SIG-M5 (cell line): ENCODE measurements around the gene SNCAIP.
"Not testable (repeated sequence)": the region's sequence is repeated elsewhere in the genome, so short reads cannot be mapped to it uniquely, and the experiment has no call there.

Experiments used
- DNase-seq: peaks from one replicate; lab custom pipeline; 2025; lab: John Stamatoyannopoulos, UW

SNCAIP gene

DNA sequence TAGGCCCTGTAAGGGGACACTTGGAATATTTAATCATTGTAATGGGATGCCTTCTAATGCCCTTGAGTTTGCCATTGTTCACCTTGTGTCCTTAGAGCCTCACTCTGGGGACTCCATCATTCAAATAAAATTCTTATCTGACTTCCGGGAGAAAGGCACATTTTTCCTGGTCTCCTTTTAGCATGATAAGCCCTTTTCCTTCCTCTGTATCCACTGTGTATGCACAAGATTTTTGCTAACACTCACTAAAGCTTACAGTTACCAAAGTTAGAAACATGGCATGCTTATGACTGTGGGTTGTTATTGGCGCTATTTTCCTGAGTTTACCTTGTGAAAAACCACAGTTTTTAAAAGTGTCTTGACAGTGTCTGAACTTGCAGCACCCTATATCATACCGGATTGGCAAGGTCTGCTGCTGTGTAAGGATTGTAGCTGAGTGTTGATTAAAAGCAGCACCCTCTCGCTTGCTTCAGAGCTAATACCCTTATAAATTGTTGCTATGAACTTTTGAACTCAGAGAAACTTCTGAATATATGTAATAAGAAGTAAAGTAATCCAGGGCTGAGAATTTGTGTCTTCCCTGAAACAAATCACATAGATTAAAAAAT lies 46.4 kb downstream of the SNCAIP start:
- no peak for DNase-seq

- no peak for DNase-seq
Observed at GRCh38 chr5:122362361-122362760, 50.3 kb downstream of the SNCAIP start.

- no peak for DNase-seq
Observed at GRCh38 chr5:122363623-122364022, 51.6 kb downstream of the SNCAIP start.

- DNase-seq, result no peak
Observed at GRCh38 chr5:122366501-122366900, 54.5 kb downstream of the SNCAIP start.

GRCh38 chr5:122367456-122367855 lies 55.4 kb downstream of the SNCAIP start:
- no peak for DNase-seq

DNA sequence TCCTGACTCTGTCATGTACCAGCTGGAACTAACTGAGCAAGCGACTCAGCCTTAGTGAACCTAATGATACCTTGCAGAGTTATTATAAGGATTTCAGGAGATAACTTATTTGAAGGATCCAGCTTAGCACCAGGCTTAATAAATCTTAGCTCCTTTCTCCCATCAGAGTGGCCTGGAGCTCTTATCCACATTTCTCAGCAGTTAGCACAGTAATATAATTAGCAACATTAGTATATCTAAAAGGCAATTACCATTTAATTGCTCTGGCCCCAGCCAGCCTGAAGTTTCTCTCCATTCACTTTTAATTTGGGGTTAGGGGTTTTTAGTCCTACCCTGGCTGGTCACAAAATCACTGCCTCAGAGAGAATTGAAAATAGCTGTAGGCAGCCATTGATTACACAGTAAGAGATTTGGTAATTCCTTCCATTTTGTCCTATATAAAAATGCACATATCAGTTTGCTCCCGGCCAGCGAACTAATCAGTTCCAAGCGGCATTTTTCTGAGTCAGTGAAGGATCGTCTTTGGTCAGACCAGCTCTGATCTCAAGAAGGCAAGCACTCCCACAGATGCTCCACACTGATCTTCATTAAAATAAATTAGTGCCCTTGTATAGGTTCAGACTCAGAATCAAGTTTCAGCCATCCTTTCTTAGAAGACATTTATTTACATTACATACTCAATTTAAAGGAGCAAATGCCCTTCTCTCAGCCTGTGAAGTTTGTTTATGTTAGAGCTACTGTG lies 56.6 kb downstream of the SNCAIP start:
- DNase-seq, result no peak

- DNase-seq, result no peak
Observed at GRCh38 chr5:122369253-122369815, 57.3 kb downstream of the SNCAIP start.

DNA sequence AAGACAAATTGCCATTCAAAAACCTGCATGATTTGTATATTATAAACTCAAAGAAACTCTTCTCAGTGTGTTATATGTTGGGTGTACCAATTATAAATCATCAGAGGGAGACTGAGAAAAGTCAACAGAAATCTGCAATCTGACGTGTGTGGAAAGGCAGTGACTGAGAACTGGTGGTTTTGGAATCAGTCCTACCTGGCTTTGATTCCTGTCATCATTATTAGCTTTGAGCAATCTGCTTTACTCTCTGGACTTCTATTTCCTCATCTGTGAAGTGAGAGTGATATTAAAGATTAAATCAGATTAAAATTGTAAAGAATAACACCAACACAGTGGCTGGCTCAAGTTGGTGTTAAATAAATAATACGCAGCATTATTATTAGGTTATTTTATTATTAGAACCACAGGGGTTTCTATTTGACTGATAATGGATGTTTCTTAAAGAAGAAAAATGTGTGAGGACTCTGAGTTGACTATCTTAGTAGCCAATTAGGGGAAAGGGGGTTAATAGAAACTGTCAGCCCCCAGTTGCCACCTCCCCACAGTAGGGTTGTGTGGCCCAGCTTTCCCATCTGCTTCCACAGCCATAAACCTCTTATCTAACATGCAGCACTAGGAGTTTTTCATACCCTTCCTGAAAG lies 59.6 kb downstream of the SNCAIP start:
- DNase-seq, result no peak

GRCh38 chr5:122374110-122374509 lies 62.1 kb downstream of the SNCAIP start:
- no peak for DNase-seq

- no peak for DNase-seq
Observed at GRCh38 chr5:122375801-122376200, 63.8 kb downstream of the SNCAIP start.

- no peak for DNase-seq
Observed at GRCh38 chr5:122376250-122376649, 64.2 kb downstream of the SNCAIP start.

GRCh38 chr5:122377026-122377425 lies 65.0 kb downstream of the SNCAIP start:
- DNase-seq, result no peak

GRCh38 chr5:122382938-122383337 lies 70.9 kb downstream of the SNCAIP start:
- not testable (repeated sequence) for DNase-seq

DNA sequence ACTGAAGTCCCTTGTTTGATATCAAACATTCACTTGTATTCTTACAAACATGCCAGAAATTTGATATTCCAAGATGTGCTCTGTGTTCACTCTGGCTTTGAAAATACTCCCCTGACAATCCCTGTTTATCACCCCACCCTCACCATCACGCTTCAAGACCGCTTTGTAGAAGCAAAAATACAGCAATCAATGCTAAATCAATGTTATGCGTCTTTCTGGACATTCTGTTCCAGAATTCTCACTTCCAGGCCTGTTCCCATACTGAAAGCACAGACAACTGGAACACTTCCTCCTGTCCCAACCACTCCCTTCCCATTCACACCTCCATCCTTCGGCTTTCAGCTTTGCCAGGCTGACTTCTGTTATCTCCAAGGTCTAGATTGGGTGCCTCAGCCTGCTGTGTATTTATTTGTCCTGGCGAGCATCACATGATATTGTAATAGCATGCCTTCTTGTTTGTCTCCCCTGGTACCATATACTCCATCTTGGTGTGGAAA lies 72.8 kb downstream of the SNCAIP start:
- no peak for DNase-seq

DNA sequence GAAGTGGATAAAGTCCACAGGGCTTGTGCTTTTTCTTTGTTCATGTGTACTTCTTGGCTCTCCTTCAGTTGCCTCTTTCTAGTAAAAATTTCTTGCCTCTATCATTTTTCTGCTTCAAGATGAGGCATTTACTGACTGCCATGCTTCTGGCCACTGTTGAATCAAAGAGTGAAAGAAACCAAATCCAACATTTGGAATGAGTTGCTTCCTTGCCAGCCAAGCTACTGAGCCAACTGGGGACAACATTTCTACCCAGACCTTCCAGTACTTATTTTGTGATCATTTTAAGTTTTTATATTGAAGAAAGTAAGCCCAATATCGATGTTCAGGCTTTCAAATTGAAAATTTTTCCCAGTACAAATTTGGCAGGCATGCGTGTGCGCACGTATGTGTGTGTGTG lies 73.2 kb downstream of the SNCAIP start:
- no peak for DNase-seq

- no peak for DNase-seq
Observed at GRCh38 chr5:122385808-122386207, 73.8 kb downstream of the SNCAIP start.

- DNase-seq, result no peak
Observed at GRCh38 chr5:122390154-122390553, 78.1 kb downstream of the SNCAIP start.

GRCh38 chr5:122390694-122391093 lies 78.7 kb downstream of the SNCAIP start:
- no peak for DNase-seq

GRCh38 chr5:122391621-122392020 lies 79.6 kb downstream of the SNCAIP start:
- DNase-seq, result no peak

GRCh38 chr5:122392224-122392623 lies 80.2 kb downstream of the SNCAIP start:
- no peak for DNase-seq

DNA sequence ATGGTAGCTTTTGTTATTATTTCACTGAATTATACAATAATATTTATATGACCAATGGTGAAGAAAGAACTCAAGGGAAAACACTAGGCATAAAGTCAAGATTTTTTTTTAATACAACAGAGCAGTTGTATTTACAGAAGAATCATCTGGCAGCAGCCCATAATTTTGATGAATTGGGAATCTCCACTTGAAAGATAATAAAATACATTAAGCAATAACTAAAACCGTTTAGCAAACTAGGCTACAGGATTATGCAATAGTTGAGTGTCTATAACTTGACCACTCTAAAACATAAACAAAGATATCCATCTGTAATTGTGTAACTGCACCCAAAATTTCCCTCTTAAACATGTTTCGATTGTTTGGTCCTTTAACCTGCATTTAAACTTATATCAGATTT lies 80.8 kb downstream of the SNCAIP start:
- no peak for DNase-seq

- no peak for DNase-seq
Observed at GRCh38 chr5:122394284-122394930, 82.4 kb downstream of the SNCAIP start.
